ENCODE measurements around the gene KIF2C.
A peak's percentile ranks its signal among the peaks of the same experiment; 100 is the strongest.

The KIF2C gene

GRCh38 chr1:44739307-44740178, at the start of gene KIF2C:
Gene KIF2C (plus strand): TSS chr1:44739837. CDS start chr1:44739933, 96 bp downstream.
- H3K4me3 ChIP-seq (ENCODE audit: low read length) = peak within 1 kb of the TSS; percentile 75
- DNase-seq (ENCODE audit: low read depth) = peak; percentile 98
- no peak for TF ChIP-seq CTCF (IDR thresholded peaks at IDR 0.05; ENCODE audit: insufficient read depth, low read depth, low read length, missing control alignments)

GRCh38 chr1:44693159-44693558, 46.5 kb upstream of the KIF2C start:
- H3K4me3 ChIP-seq (ENCODE audit: low read length) = no peak overlapping the region
- DNase-seq (ENCODE audit: low read depth) = no peak
- no peak for TF ChIP-seq CTCF (IDR thresholded peaks at IDR 0.05; ENCODE audit: insufficient read depth, low read depth, low read length, missing control alignments)

GRCh38 chr1:44693900-44694299, 45.7 kb upstream of the KIF2C start:
- no peak overlapping the region for H3K4me3 ChIP-seq (ENCODE audit: low read length)
- no peak for TF ChIP-seq CTCF (IDR thresholded peaks at IDR 0.05; ENCODE audit: insufficient read depth, low read depth, low read length, missing control alignments)
- DNase-seq (ENCODE audit: low read depth) = no peak

GRCh38 chr1:44694863-44695478, 44.7 kb upstream of the KIF2C start:
- no peak overlapping the region for H3K4me3 ChIP-seq (ENCODE audit: low read length)
- TF ChIP-seq CTCF (IDR thresholded peaks at IDR 0.05; ENCODE audit: insufficient read depth, low read depth, low read length, missing control alignments) = no peak
- no peak for DNase-seq (ENCODE audit: low read depth)

GRCh38 chr1:44695671-44696070, 44.0 kb upstream of the KIF2C start:
- H3K4me3 ChIP-seq (ENCODE audit: low read length) = no peak overlapping the region
- no peak for TF ChIP-seq CTCF (IDR thresholded peaks at IDR 0.05; ENCODE audit: insufficient read depth, low read depth, low read length, missing control alignments)
- DNase-seq (ENCODE audit: low read depth) = no peak

- no peak overlapping the region for H3K4me3 ChIP-seq (ENCODE audit: low read length)
- TF ChIP-seq CTCF (IDR thresholded peaks at IDR 0.05; ENCODE audit: insufficient read depth, low read depth, low read length, missing control alignments) = no peak
These were observed 43.5 kb upstream of the KIF2C start for GRCh38 chr1:44696101-44696500.

More at GRCh38 chr1:44696101-44696500, 43.5 kb upstream of the KIF2C start:
- DNase-seq (ENCODE audit: low read depth) = no peak
